ENCODE results near the gene SLC7A8.

SLC7A8 gene

DNA sequence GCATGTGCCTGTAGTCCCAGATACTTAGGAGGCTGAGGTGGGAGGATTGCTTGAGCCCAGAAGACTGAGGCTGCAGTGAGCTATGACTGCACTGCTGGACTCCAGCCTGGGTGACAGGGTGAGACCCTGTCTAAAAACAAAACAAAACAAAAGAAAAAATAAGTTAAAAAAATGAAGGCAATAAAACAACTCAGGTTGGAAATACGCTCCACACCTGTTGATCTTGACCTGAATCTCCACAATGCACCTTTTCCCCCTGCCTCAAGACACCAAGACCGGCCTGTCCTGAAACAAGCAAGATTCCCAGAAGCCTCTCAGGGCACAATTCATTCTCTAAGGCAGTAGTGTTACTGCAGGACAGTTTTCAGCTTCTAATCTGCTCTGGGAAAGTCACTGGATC, 43.6 kb downstream of the SLC7A8 start:
- no peaks in the 10 kb centered on the region for H3K36me3 ChIP-seq (replicated peaks)
- TF ChIP-seq, protein P1, sequence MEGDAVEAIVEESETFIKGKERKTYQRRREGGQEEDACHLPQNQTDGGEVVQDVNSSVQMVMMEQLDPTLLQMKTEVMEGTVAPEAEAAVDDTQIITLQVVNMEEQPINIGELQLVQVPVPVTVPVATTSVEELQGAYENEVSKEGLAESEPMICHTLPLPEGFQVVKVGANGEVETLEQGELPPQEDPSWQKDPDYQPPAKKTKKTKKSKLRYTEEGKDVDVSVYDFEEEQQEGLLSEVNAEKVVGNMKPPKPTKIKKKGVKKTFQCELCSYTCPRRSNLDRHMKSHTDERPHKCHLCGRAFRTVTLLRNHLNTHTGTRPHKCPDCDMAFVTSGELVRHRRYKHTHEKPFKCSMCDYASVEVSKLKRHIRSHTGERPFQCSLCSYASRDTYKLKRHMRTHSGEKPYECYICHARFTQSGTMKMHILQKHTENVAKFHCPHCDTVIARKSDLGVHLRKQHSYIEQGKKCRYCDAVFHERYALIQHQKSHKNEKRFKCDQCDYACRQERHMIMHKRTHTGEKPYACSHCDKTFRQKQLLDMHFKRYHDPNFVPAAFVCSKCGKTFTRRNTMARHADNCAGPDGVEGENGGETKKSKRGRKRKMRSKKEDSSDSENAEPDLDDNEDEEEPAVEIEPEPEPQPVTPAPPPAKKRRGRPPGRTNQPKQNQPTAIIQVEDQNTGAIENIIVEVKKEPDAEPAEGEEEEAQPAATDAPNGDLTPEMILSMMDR (IDR thresholded peaks at IDR 0.05; ENCODE audit: low read depth, low read length, missing control alignments) = no peak
- H3K4me3 ChIP-seq (ENCODE audit: low read depth, low read length) = no peak overlapping the region
- in situ Hi-C loops (cut with HindIII; ENCODE audit: low pct_ligation_motif_present, low sequenced_read_pairs) = no loop called here
- no peak overlapping the region for H3K27ac ChIP-seq
- no peak for DNase-seq
- H3K27me3 ChIP-seq (replicated peaks) = peaks cover 5% of the 10 kb centered on the region

DNA sequence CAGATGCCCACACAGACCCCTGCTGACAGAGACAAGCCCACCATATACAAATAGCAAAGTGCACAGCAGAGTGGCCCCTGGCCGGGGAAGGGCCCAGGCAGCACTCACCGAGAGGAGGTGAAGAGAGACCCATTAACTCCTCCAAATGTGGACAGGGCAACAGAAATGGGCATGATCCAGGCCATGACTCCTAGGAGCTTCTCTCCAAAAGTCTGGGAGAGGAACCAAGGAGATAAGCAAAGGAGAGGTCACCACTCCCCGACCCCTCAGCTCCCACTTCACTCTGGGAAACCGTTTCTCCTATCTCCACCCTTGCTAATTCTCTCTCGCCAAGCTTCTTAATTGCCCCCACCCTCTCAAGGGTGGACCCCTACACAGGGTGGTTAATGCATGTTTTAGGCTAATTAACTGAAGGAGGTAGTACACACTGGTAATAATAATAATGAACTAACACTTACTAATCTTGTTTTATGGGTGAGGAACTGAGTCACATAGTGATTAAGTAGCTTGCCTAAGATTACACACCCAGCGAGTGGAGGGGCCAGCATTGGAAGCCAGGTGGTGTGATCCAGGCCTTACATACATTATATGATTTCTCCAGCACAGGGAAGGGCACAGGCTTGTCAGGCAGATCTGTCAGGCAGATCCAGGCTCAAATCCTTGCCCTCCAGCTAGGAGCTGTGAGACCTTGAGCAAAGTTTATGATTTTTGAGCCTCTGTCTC, 45.5 kb downstream of the SLC7A8 start:
- Histone ChIP-seq H3K27ac (no peak overlapping the region), H3K36me3 (replicated peaks) (no peaks in the 10 kb centered on the region), H3K27me3 (replicated peaks) (peaks cover 2% of the 10 kb centered on the region), H3K4me3 (ENCODE audit: low read depth, low read length) (no peak overlapping the region)
- TF ChIP-seq, protein P1 (IDR thresholded peaks at IDR 0.05; ENCODE audit: low read depth, low read length, missing control alignments) = no peak
- DNase-seq = no peak
- in situ Hi-C loops (cut with HindIII; ENCODE audit: low pct_ligation_motif_present, low sequenced_read_pairs) = no loop called here

DNA sequence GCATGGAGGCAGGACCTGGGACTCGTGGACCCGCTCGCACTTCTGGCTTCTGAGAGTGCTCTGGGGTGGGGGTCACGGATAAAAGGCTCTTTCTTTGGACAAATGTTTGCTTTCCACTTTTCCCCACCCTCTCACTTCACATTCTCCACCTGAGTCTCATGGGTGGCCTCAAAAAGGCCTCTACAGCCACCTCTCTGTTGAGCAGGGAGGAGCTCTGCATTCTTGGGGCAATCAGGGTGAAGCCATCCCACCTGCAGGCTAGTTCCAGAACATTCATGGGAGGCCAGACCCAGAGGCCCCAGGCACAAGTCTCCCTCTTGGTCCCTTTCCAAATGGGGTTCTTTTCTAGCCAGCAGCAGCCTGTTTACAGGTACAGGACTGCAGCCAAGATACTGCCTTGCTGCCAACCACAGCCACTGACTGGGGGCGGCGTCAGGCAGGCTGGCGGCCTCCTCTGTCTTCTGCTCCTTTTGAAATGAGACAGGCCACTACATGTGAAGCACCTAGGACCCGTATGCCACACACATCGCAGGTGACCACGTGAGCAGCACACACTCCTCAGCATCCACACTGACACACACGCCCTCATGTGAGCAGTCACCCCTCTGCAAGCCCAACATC, 46.2 kb downstream of the SLC7A8 start:
- in situ Hi-C loops (cut with HindIII; ENCODE audit: low pct_ligation_motif_present, low sequenced_read_pairs) = no loop called here
- no peak for DNase-seq
- Histone ChIP-seq H3K4me3 (ENCODE audit: low read depth, low read length) (no peak overlapping the region), H3K27me3 (replicated peaks) (peaks cover under 1% of the 10 kb centered on the region), H3K36me3 (replicated peaks) (no peaks in the 10 kb centered on the region), H3K27ac (no peak overlapping the region)
- TF ChIP-seq, protein P1 (IDR thresholded peaks at IDR 0.05; ENCODE audit: low read depth, low read length, missing control alignments) = no peak

GRCh38 chr14:23136566-23137133, 46.8 kb downstream of the SLC7A8 start:
- TF ChIP-seq, protein P1 (IDR thresholded peaks at IDR 0.05; ENCODE audit: low read depth, low read length, missing control alignments) = no peak
- in situ Hi-C loops (cut with HindIII; ENCODE audit: low pct_ligation_motif_present, low sequenced_read_pairs) = no loop called here
- H3K36me3 ChIP-seq (replicated peaks) = no peaks in the 10 kb centered on the region
- H3K4me3 ChIP-seq (ENCODE audit: low read depth, low read length) = no peak overlapping the region
- DNase-seq = no peak
- H3K27ac ChIP-seq = no peak overlapping the region
- no peaks in the 10 kb centered on the region for H3K27me3 ChIP-seq (replicated peaks)

DNA sequence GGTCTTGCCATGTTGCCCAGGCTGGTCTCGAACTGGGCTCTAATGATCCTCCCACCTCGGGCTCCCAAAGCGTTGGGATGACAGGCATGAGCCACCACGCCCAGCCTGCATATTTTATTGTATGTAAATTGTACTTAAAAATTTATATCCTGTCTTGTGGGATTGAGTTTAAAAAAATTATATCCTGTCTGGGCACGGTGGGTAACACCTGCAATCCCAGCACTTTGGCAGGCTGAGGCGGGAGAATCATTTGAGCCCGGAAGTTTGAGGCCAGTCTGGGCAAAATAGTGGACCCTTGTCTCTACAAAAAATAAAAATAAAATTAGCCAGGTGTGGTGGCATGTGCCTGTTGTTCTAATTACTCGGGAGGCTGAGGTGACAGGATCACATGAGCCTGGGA, 50.5 kb downstream of the SLC7A8 start:
- in situ Hi-C loops (cut with HindIII; ENCODE audit: low pct_ligation_motif_present, low sequenced_read_pairs) = no loop called here
- DNase-seq = no peak
- H3K27ac ChIP-seq = no peak overlapping the region
- TF ChIP-seq, protein P1 (IDR thresholded peaks at IDR 0.05; ENCODE audit: low read depth, low read length, missing control alignments) = no peak
- no peaks in the 10 kb centered on the region for H3K27me3 ChIP-seq (replicated peaks)
- no peaks in the 10 kb centered on the region for H3K36me3 ChIP-seq (replicated peaks)
- H3K4me3 ChIP-seq (ENCODE audit: low read depth, low read length) = no peak overlapping the region
